K562 (cell line): ENCODE measurements around the gene PCBP3. TPM values are rescaled to one million over a fixed set of nuclear protein-coding genes. Genes with fewer than 3 reads are reported as not detected.

Experiments used
- ATAC-seq: fragments of 200-7000 bp; cut with Tn5 transposase; 3 replicates; pipeline ENCODE4 v1.9.1; 2020; ENCODE audit warnings: moderate library complexity
- BruUV-seq: library from RNA; stranded (reverse); fragments of 400-500 nt; replicated peaks from 2 replicates; lab custom pipeline; 2021; lab: Mats Ljungman, UMichigan
- CTCF ChIA-PET: fragments of 300-600 bp; formaldehyde crosslinking; extraction: SDS; loops from one replicate; lab custom pipeline; 2021; ENCODE audit warnings: low intra/inter-chr PET ratio; lab: Yijun Ruan, JAX
- POLR2A ChIA-PET: fragments of 300-600, 350-650 bp; sonication (Branson Sonifier 250); formaldehyde crosslinking; extraction: SDS; loops from one replicate; lab custom pipeline; 2021; ENCODE audit warnings: antibody characterized with exemption, inconsistent platforms; lab: Yijun Ruan, JAX
- DNase-seq, 4 experiments: peaks; one replicate each; pipeline versions ENCODE4 v3.0.0 to v3.0.0-alpha.2; 2011 to 2018; ENCODE audit warnings: low spot score in 3 of 4, mixed read lengths in 3 of 4; ENCODE audit errors: extremely low read depth in 1 of 4
- FAIRE-seq: peaks from 2 replicates; lab custom pipeline; 2011; peaks lifted over from hg19 to GRCh38; lab: Jason Lieb, UNC
- H2AFZ ChIP-seq: 2 replicates; pipeline ENCODE4 v1.6.0; 2011; ENCODE audit warnings: low read depth, low read length, control low read depth, inconsistent platforms
- H3K27ac ChIP-seq: fragments of 200-600 bp; 3 replicates; pipeline ENCODE4 v1.8.0; 2011; ENCODE audit warnings: low read depth, mild to moderate bottlenecking, control low read depth, inconsistent platforms, low read length, moderate library complexity, mixed read lengths; ENCODE audit errors: extremely low read depth
- H3K27me3 ChIP-seq, 2 experiments: fragments of 300-600 bp in 1 of 2; 2 replicates in 1 of 2; 3 replicates in 1 of 2; pipeline versions ENCODE4 v1.6.0 to v1.8.0; 2011; ENCODE audit warnings: inconsistent platforms in 2 of 2, low read length in 2 of 2, mild to moderate bottlenecking in 1 of 2, mixed read lengths in 1 of 2, moderate library complexity in 1 of 2; ENCODE audit not compliant: control insufficient read depth in 2 of 2, insufficient read depth in 2 of 2
- H3K36me3 ChIP-seq: fragments of 300-600 bp; 3 replicates; pipeline ENCODE4 v1.8.0; 2011; ENCODE audit warnings: mild to moderate bottlenecking, low read length, inconsistent platforms; ENCODE audit not compliant: control insufficient read depth, insufficient read depth
- H3K4me1 ChIP-seq, 2 experiments: fragments of 200-600 bp in 1 of 2; replicated peaks in 1 of 2; 2 replicates in 1 of 2; 3 replicates in 1 of 2; pipeline versions ENCODE4 v1.5.1 to v1.8.0; 2011; ENCODE audit warnings: inconsistent platforms in 2 of 2, low read length in 2 of 2, mild to moderate bottlenecking in 1 of 2, mixed read lengths in 1 of 2, moderate library complexity in 1 of 2; ENCODE audit not compliant: control insufficient read depth in 2 of 2, insufficient read depth in 2 of 2
- H3K4me2 ChIP-seq: 2 replicates; pipeline ENCODE4 v1.6.1; 2011; ENCODE audit warnings: low read length, control low read depth, inconsistent platforms, mixed read lengths; ENCODE audit not compliant: insufficient read depth
- H3K4me3 ChIP-seq: fragments of 200-600 bp; sonication (generic), shearing (Covaris generic); 2 replicates; pipeline ENCODE4 v1.5.1; 2016; ENCODE audit warnings: control low read depth, inconsistent platforms
- H3K79me2 ChIP-seq: fragments of 200-600 bp; 3 replicates; pipeline ENCODE4 v1.8.0; 2011; ENCODE audit warnings: low read length, inconsistent platforms; ENCODE audit not compliant: control insufficient read depth, insufficient read depth
- H3K9ac ChIP-seq, 2 experiments: 2 replicates each; pipeline versions ENCODE4 v1.6.0 to v1.6.1; 2011; ENCODE audit warnings: low read depth in 2 of 2, low read length in 2 of 2, control low read depth in 1 of 2, inconsistent platforms in 1 of 2, mild to moderate bottlenecking in 1 of 2, mixed read lengths in 1 of 2; ENCODE audit not compliant: insufficient read depth in 1 of 2
- H3K9me1 ChIP-seq: one replicate; pipeline ENCODE4 v1.6.0; 2011; ENCODE audit warnings: inconsistent platforms, mild to moderate bottlenecking, low read length, moderate library complexity; ENCODE audit not compliant: control insufficient read depth, insufficient read depth
- H3K9me3 ChIP-seq: replicated peaks from 2 replicates; pipeline ENCODE4 v1.5.1; 2011; ENCODE audit warnings: low read depth, low read length, inconsistent platforms; ENCODE audit not compliant: control insufficient read depth, insufficient read depth
- H4K20me1 ChIP-seq: replicated peaks from 2 replicates; pipeline ENCODE4 v1.6.1; 2011; ENCODE audit warnings: low read length, inconsistent platforms, mixed read lengths; ENCODE audit not compliant: control insufficient read depth, insufficient read depth
- CBFA2T2 ChIP-seq: fragments of 450-650 bp; conservative IDR thresholded peaks from 2 replicates; pipeline ENCODE4 v1.6.1; 2017; ENCODE audit warnings: mild to moderate bottlenecking
- HEY1 ChIP-seq: fragments of 250-450 bp; sonication (Bioruptor Pico); IDR thresholded peaks from 2 replicates; pipeline ENCODE4 v1.5.0; 2020; ENCODE audit warnings: mild to moderate bottlenecking, moderate library complexity, borderline replicate concordance
- HNRNPUL1 ChIP-seq: fragments of 200-400 bp; formaldehyde crosslinking; IDR thresholded peaks from 2 replicates; pipeline ENCODE4 v1.6.1; 2017; ENCODE audit warnings: low read length
- NR2C2 ChIP-seq, 2 experiments: fragments of 200-800 bp in 1 of 2; sonication (Bioruptor generic) in 1 of 2; sonication (generic) in 1 of 2; formaldehyde crosslinking in 1 of 2; IDR thresholded peaks; 2 replicates each; pipeline versions ENCODE4 v1.6.1 to v1.8.0; 2016 to 2022; ENCODE audit warnings: mild to moderate bottlenecking in 1 of 2, missing compliant biosample characterization in 1 of 2, missing genetic modification characterization in 1 of 2, missing genetic modification reagents in 1 of 2
- POLR2AphosphoS5 ChIP-seq: IDR thresholded peaks from 2 replicates; pipeline ENCODE4 v1.6.1; 2011; ENCODE audit warnings: mild to moderate bottlenecking, low read depth, low read length, moderate library complexity; ENCODE audit not compliant: control insufficient read depth, insufficient read depth
- RFX7 ChIP-seq: fragments of 250-450 bp; sonication (Bioruptor Pico); IDR thresholded peaks from 2 replicates; pipeline ENCODE4 v1.5.1; 2021; ENCODE audit warnings: mild to moderate bottlenecking
- SIN3A ChIP-seq, 2 experiments: fragments of 150-350 bp in 1 of 2; IDR thresholded peaks; 2 replicates each; pipeline ENCODE4 v1.6.1; 2011 to 2016; ENCODE audit warnings: borderline replicate concordance in 2 of 2, low read depth in 2 of 2, low read length in 2 of 2, mild to moderate bottlenecking in 2 of 2, moderate library complexity in 2 of 2; ENCODE audit not compliant: control insufficient read depth in 1 of 2
- ZBTB1 ChIP-seq: sonication (generic); formaldehyde crosslinking; IDR thresholded peaks from 2 replicates; pipeline ENCODE4 v1.8.1; 2023; ENCODE audit warnings: missing genetic modification reagents, low read depth, mild to moderate bottlenecking, borderline replicate concordance
- WGBS: fragments of 100-300 bp; shearing (Covaris generic); methylation state at CpG from one replicate; pipeline ENCODE4 v1.1.6; 2016; ENCODE audit warnings: low coverage, mixed read lengths; ENCODE audit not compliant: insufficient coverage; ENCODE audit errors: missing lambda C conversion rate; 5-methylcytosine and 5-hydroxymethylcytosine counted together
- in situ Hi-C: fragments of 300-500 bp; cut with MboI; formaldehyde crosslinking; loops from 4 replicates; pipeline ENCODE4 v1.15.0; 2018; ENCODE audit warnings: inconsistent platforms, mixed read lengths
- intact Hi-C: fragments of 100-400 bp; cut with micrococcal nuclease; formaldehyde crosslinking; loops from 2 replicates; pipeline ENCODE4 v1.14.2; 2022
- polyA plus RNA-seq, 8 experiments: library from polyadenylated mRNA; depleted of rRNA in 4 of 8; stranded (reverse) in 5 of 8; unstranded in 3 of 8; fragments of >200 nt; fragmentation: Nextera tagmentation in 2 of 8; fragmentation: Illumina TruSeq in 1 of 8; extraction: Ambion mirVana in 2 of 8; extraction: Trizol in 1 of 8; gene quantifications; 2 replicates each; pipeline versions ENCODE4 v1.2.1 to v1.2.3, GENCODE V29; 2011 to 2014; ENCODE audit warnings: inconsistent platforms in 1 of 8, missing spikeins in 1 of 8
- total RNA-seq, 7 experiments: library from RNA; depleted of rRNA in 6 of 7; stranded (reverse); fragments of >200 nt in 6 of 7; fragmentation: Illumina TruSeq in 2 of 7; extraction: Trizol in 2 of 7; gene quantifications; 2 replicates each; pipeline versions ENCODE4 v1.2.1 to v1.2.3, GENCODE V29; 2011 to 2021; ENCODE audit warnings: low replicate concordance in 1 of 7
- TF ChIP-seq, protein P1 (sequence below): fragments of 450-650 bp; formaldehyde crosslinking; IDR thresholded peaks from 2 replicates; pipeline ENCODE4 v1.4.0; 2020; ENCODE audit warnings: mild to moderate bottlenecking, moderate library complexity
- TF ChIP-seq, protein P2 (sequence below), 2 experiments: fragments of 450-650 bp in 1 of 2; sonication (generic) in 1 of 2; formaldehyde crosslinking in 1 of 2; IDR thresholded peaks; 2 replicates each; pipeline versions ENCODE4 v1.7.1 to v1.9.0; 2016 to 2022; ENCODE audit warnings: inconsistent platforms in 1 of 2, mild to moderate bottlenecking in 1 of 2, missing genetic modification reagents in 1 of 2

The PCBP3 gene
- total and polyA plus RNA-seq, 9 of the 15 experiments (the other 6 are each of a cell fraction or from before 2014, with no cell fraction given) = 0.18 TPM; not detected in 8

GRCh38 chr21:45724345-45724961 is 80.9 kb downstream of the PCBP3 start:
- DNase-seq (no peak), ATAC-seq (no peak), FAIRE-seq (no peak)
- Histone ChIP-seq H3K27ac (no peak overlapping the region), H3K4me3 (no peak overlapping the region), H3K36me3 (no peaks in the 10 kb centered on the region), H4K20me1 (no peaks in the 10 kb centered on the region), H3K27me3 (peaks cover 0 to 3% of the 10 kb centered on the region in 2 experiments; a peak in 1 of 5 replicates), H3K9me3 (no peaks in the 10 kb centered on the region), H2AFZ (no peak overlapping the region), H3K79me2 (no peaks in the 10 kb centered on the region), H3K9ac (no peak overlapping the region), H3K9me1 (no peaks in the 10 kb centered on the region), H3K4me2 (no peak overlapping the region), H3K4me1 (no peaks in the 10 kb centered on the region)
- no TSS peak for BruUV-seq
- in situ Hi-C loops = no loop called here
- intact Hi-C loops = no loop called here
- POLR2A ChIA-PET = interaction anchor here (0.8 kb wide), 1 partner anchor 20 kb away, joined by 4 read pairs; no protein-coding TSS in a partner anchor
- WGBS = under 1% methylated on average over 13 of the region's 13 CpGs
- CTCF ChIA-PET = no interaction called here
- no peak for TF ChIP-seq POLR2AphosphoS5
- no peak for TF ChIP-seq RFX7
- TF ChIP-seq CBFA2T2 = no peak
- TF ChIP-seq ZBTB1 (CRISPR knock-in tag) = no peak
- no peak for TF ChIP-seq HEY1 (CRISPR knock-in tag)
- TF ChIP-seq, protein P1, sequence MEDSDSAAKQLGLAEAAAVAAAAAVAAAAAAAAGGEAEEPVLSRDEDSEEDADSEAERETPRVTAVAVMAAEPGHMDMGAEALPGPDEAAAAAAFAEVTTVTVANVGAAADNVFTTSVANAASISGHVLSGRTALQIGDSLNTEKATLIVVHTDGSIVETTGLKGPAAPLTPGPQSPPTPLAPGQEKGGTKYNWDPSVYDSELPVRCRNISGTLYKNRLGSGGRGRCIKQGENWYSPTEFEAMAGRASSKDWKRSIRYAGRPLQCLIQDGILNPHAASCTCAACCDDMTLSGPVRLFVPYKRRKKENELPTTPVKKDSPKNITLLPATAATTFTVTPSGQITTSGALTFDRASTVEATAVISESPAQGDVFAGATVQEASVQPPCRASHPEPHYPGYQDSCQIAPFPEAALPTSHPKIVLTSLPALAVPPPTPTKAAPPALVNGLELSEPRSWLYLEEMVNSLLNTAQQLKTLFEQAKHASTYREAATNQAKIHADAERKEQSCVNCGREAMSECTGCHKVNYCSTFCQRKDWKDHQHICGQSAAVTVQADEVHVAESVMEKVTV (CRISPR knock-in tag) = no peak
- no peak for TF ChIP-seq NR2C2 (CRISPR knock-in tag; IDR thresholded peaks at IDR 0.05)
- no peak for TF ChIP-seq NR2C2 (tag; IDR thresholded peaks at IDR 0.05)
- TF ChIP-seq SIN3A (IDR thresholded peaks at IDR 0.05; ENCODE audit: borderline replicate concordance in 2 of 2, control insufficient read depth in 1 of 2, low read depth in 2 of 2, low read length in 2 of 2) = no peak
- TF ChIP-seq, protein P2, sequence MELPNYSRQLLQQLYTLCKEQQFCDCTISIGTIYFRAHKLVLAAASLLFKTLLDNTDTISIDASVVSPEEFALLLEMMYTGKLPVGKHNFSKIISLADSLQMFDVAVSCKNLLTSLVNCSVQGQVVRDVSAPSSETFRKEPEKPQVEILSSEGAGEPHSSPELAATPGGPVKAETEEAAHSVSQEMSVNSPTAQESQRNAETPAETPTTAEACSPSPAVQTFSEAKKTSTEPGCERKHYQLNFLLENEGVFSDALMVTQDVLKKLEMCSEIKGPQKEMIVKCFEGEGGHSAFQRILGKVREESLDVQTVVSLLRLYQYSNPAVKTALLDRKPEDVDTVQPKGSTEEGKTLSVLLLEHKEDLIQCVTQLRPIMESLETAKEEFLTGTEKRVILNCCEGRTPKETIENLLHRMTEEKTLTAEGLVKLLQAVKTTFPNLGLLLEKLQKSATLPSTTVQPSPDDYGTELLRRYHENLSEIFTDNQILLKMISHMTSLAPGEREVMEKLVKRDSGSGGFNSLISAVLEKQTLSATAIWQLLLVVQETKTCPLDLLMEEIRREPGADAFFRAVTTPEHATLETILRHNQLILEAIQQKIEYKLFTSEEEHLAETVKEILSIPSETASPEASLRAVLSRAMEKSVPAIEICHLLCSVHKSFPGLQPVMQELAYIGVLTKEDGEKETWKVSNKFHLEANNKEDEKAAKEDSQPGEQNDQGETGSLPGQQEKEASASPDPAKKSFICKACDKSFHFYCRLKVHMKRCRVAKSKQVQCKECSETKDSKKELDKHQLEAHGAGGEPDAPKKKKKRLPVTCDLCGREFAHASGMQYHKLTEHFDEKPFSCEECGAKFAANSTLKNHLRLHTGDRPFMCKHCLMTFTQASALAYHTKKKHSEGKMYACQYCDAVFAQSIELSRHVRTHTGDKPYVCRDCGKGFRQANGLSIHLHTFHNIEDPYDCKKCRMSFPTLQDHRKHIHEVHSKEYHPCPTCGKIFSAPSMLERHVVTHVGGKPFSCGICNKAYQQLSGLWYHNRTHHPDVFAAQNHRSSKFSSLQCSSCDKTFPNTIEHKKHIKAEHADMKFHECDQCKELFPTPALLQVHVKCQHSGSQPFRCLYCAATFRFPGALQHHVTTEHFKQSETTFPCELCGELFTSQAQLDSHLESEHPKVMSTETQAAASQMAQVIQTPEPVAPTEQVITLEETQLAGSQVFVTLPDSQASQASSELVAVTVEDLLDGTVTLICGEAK (IDR thresholded peaks at IDR 0.05) = no peak
- TF ChIP-seq, protein P2 (CRISPR knock-in tag; IDR thresholded peaks at IDR 0.05) = no peak
- no peak for TF ChIP-seq HNRNPUL1
